GM21619 (cell line): ENCODE results near the gene DNAH10.

Experiments
- ATAC-seq: cut with Tn5 transposase; IDR thresholded peaks from one replicate; pipeline ENCODE4 v1.9.1; 2021; ENCODE audit not compliant: unreplicated experiment

Gene DNAH10

DNA sequence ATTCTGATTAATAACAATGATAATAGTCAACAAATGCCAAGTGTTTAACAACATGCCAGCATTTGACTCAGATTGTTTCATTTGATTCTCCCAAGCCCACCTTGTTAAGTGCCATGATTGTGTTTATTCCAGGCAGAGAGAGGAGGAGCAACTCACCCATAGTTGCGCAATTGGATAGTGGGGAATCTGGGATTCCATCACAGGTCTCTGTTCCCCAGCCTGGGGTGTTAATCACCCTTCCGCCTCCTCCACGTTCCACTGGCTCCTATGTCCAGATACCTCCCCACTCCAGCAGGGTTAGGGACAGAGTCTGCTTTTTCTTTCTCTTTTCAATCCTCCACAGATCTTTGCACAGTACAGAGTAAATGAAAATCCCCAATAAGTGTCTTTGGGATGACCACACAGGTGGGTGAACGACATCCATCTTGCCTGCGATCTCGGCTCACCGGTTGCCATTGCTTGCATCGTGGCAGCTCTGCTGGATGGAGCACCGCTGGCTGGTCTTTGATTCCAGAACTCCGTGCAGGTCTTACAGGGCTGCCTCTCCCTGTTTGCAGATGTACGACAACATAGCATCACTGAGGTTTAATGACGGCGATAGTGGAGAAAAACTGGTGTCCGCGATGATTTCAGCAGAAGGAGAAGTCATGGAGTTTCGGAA, 78.8 kb downstream of the DNAH10 start:
- no peak for ATAC-seq

- no peak for ATAC-seq
Measured at GRCh38 chr12:123843912-123844748, 82.0 kb downstream of the DNAH10 start.

DNA sequence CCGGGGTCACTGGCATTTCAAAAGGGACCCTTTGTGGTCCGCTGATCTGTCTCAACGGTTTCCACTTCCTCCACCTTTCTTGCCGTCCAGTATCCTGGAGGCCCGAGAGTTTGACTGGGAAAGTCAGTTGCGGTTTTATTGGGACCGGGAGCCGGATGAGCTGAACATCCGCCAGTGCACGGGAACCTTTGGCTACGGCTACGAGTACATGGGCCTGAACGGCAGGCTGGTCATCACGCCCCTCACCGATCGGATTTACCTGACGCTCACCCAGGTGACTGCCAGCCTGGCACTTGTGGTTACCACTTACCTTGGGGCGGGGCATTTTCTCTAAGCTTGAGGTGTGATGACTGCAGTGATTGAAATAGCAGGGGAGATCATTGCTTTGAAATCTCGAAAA, 83.8 kb downstream of the DNAH10 start:
- ATAC-seq, result no peak

GRCh38 chr12:123846340-123846739, 84.2 kb downstream of the DNAH10 start:
- ATAC-seq, result no peak

DNA sequence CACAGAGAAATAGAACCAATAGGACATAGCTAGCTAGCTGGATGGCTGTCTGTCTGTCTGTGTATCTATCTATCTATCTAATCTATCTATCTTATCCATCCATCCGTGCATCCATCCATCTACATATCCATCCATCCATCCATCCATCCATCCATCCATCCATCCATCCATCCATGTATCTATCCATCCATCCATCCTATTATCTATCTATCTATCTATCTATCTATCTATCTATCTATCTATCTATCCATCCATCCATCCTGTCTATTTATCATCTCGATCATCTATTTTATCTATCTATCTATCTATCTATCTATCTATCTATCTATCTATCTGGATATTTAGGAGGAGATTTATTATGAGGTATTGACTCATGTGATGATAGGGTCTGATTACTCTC, 84.9 kb downstream of the DNAH10 start:
- no peak for ATAC-seq

DNA sequence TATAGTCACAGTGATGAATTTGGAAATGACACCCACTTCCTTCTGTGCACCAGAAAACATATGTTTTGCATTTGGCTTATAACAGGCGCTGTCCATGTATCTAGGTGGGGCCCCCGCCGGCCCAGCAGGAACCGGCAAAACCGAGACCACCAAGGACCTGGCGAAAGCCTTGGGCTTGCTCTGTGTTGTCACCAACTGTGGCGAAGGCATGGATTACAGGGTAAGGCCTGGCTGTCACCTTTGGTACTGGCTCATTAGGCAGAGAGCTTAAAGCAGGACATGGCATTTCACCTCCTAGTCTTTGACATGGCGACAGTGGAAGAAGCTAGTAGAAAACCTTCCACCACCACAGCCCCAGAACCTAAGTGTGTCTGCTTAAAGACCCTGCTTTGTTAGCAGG, 85.8 kb downstream of the DNAH10 start:
- no peak for ATAC-seq

DNA sequence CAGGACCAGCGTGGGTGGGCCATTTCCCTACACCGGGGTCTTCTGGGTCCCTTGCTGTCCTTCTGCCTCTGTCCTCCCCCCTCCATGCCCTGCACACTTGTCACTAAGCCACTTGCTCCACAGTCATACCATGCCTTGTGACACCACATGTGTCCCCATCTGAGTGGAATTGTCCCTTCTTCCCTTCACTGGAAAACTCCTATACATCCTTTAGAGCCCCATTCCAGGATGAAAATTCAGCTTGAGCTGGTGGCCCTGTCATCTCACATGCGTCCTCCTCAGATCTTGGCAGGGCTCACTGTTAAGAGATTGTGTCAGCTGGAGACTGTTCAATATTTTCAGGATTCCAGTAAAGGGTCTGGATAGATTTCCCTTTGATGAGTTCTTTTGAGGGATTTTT, 87.4 kb downstream of the DNAH10 start:
- ATAC-seq, result no peak

DNA sequence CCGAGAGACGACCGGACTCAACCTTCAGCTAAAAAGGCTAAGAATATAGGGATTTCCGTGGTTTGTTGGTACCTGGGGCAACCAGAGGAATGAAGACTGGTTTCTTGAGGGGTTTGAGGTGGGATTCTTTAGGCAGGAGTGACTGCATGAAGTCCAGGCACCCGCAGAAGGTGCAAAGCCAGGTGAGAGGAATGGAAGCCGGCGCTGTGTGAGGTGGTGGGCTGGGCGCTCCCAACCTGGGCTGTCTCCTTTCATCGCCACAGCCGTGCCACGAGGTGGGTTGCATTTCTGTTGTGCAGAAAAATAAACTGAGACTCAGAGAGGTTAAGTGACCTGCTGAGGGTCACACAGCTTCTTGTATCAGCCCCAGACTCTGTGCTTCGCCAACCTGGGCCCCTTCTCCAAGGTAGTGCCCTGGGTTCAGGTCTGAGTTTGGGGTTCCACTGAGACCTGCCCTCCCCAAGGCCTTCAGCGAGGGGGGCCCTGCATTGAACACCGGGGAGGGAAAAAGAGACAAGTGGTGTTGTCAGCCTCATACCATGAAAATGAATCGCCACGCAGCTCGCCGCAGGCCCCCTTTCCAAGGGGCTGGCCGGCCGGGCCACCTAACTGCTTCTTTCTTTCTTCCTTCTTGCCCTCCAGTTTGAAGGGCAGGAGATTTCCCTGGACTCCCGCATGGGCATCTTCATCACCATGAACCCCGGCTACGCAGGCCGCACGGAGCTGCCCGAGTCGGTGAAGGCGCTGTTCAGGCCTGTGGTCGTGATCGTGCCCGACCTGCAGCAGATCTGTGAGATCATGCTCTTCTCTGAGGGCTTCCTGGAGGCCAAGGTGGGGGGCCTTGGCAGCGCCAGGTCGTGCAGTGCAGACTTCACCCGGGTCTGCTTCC, 88.4 kb downstream of the DNAH10 start:
- no peak for ATAC-seq

- no peak for ATAC-seq
Measured at GRCh38 chr12:123853396-123854070, 91.4 kb downstream of the DNAH10 start.

- ATAC-seq, result no peak
Measured at GRCh38 chr12:123854232-123854631, 92.1 kb downstream of the DNAH10 start.

GRCh38 chr12:123854918-123855317, 92.8 kb downstream of the DNAH10 start:
- no peak for ATAC-seq

- no peak for ATAC-seq
Measured at GRCh38 chr12:123856681-123857080, 94.6 kb downstream of the DNAH10 start.

DNA sequence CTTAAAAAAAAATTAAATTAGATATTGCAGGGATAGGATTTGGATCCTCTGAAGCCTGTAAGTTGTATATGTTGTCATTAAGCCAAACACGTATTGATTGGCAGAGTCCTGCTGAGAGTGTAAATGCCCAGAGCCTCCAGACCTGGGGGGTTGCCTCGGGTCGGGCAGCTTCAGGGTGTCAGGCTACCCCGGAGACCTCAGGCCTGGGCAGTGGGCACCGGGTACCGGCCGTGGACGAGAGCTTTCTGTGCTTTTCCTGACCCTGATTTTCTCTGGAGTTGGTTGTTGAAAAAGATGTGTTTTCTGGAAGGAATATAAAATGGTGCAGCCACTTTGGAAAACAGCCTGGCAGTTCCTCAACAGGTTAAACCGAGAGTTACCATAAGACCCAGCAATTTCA, 96.1 kb downstream of the DNAH10 start:
- no peak for ATAC-seq

GRCh38 chr12:123859035-123859434, 96.9 kb downstream of the DNAH10 start:
- ATAC-seq, result no peak

DNA sequence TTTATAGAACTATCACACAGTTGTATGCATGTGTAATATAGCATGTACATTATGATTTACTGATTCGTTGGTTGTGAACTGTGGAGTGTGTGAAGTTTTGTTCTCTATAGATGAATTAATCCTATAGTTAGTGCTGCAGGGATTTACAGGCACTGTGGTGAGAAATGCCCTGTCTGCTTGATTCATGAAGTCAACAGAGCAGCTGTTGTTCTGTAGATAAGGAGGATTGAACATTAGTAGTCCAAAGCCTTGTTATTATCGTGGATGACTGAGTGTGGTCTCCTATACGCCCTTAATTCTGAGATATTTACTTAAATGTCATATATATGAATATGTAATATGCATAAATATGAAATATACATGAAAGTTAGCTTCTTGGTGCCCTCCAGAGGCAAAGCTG, 98.3 kb downstream of the DNAH10 start:
- ATAC-seq, result no peak

DNA sequence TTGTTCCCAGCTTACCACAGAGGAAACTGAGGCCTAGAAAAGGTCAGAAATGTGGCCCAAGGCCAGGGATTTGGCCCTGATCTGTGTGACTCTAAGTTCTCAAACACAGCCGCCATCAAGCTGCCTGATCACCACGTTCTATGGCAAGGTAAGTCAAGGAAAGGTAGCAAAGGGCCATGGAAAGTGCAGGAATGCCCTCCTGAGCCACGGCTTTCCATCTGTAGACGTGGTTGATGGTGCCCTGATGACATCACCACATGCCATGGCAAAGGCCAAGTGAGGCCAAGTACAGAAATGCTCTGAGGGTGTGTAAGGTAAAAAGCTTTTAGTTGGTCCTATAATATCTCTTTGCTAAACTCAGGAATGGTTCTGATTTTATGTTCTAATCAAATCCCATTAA, 99.3 kb downstream of the DNAH10 start:
- ATAC-seq, result no peak

GRCh38 chr12:123867141-123867540, 105.0 kb downstream of the DNAH10 start:
- no peak for ATAC-seq

DNA sequence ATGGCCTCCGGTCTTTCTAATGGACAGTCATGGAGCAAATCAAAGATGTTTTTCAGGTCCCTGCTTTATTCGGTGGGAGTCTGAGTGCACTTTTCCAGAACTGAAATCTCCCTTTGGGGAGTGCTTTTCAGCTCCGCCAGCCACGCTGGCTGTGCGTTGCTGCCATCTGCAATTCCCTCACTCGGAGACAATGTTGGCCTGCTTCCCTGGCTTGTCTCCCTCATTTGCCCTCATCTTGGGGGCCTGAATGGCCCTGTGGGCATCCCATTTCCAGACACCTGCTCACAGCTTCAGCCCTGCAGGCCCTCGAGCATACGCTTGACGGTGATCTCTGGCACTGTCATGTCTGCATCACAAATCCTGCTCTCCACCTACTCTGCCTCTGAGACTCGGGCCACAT, 106.7 kb downstream of the DNAH10 start:
- ATAC-seq, result no peak

- ATAC-seq, result no peak
Measured at GRCh38 chr12:123873793-123874192, 111.7 kb downstream of the DNAH10 start.

DNA sequence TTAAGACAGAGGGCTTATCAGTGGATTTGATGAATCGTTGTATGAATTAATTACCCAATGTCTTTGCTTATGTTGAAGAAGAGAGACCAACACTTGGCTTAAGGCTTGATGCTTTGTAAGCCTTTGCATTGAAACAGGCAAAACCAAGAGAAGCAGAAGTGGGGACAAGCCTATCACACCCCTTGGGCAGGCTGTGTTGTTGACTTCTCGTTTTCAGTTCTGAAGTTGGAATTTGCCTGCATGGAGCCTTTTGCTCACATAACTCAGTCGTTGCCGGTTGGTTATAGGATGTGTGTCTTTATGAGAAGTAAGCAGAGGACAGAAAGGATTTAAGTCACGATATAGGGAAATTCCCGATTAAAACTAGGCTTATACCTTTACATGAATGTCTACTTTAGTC, 115.9 kb downstream of the DNAH10 start:
- ATAC-seq, result no peak

DNA sequence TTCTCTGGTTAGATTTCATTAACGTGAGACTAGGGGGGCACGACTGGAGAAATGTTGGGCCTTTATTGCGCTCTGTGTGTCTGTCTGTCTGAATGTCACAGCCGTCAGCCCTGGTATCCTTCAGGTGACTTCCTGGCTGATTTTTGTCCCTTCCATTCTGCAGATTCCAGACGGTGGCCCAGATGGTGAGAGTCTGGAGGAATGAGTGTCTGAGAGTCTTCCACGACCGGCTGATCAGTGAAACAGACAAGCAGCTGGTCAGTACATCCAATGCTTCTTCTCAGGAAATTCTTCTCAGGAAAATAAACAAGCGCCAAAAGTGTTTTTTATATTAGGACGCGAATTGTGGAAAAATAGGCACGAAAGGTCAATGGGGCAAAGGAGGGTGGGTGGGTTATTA, 117.0 kb downstream of the DNAH10 start:
- ATAC-seq, result no peak
